ENCODE results near the gene PCARE. TPM values are rescaled to one million over a fixed set of nuclear protein-coding genes. Genes with fewer than 3 reads are reported as not detected.

Gene PCARE
- total and polyA plus RNA-seq, 2 of the 8 experiments (the other 6 are each of a cell fraction or from before 2014, with no cell fraction given): not detected

DNA sequence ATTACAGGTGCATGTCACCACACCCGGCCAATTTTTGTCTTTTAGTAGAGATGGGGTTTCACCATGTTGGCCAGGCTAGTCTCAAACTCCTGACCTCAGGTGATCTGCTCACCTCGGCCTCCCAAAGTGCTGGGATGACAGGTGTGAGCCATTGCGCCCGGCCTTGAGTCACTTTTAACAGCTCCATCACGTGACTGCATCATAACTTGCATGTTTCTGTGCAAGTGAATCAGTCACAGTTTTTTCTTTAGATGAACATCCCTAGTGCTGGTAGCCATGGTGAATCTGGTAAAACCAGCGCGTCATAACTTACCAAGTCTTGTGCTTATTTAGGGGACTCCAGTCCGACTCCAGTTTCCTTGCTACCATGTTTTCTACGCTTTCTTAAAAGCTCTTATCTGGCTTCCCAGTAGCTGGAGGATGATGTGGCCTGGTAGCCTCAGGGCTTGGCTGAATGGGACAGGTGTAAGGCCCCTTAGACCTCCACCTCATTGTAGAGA is 33.1 kb downstream of the PCARE start (continued):
- TF ChIP-seq, protein P1, sequence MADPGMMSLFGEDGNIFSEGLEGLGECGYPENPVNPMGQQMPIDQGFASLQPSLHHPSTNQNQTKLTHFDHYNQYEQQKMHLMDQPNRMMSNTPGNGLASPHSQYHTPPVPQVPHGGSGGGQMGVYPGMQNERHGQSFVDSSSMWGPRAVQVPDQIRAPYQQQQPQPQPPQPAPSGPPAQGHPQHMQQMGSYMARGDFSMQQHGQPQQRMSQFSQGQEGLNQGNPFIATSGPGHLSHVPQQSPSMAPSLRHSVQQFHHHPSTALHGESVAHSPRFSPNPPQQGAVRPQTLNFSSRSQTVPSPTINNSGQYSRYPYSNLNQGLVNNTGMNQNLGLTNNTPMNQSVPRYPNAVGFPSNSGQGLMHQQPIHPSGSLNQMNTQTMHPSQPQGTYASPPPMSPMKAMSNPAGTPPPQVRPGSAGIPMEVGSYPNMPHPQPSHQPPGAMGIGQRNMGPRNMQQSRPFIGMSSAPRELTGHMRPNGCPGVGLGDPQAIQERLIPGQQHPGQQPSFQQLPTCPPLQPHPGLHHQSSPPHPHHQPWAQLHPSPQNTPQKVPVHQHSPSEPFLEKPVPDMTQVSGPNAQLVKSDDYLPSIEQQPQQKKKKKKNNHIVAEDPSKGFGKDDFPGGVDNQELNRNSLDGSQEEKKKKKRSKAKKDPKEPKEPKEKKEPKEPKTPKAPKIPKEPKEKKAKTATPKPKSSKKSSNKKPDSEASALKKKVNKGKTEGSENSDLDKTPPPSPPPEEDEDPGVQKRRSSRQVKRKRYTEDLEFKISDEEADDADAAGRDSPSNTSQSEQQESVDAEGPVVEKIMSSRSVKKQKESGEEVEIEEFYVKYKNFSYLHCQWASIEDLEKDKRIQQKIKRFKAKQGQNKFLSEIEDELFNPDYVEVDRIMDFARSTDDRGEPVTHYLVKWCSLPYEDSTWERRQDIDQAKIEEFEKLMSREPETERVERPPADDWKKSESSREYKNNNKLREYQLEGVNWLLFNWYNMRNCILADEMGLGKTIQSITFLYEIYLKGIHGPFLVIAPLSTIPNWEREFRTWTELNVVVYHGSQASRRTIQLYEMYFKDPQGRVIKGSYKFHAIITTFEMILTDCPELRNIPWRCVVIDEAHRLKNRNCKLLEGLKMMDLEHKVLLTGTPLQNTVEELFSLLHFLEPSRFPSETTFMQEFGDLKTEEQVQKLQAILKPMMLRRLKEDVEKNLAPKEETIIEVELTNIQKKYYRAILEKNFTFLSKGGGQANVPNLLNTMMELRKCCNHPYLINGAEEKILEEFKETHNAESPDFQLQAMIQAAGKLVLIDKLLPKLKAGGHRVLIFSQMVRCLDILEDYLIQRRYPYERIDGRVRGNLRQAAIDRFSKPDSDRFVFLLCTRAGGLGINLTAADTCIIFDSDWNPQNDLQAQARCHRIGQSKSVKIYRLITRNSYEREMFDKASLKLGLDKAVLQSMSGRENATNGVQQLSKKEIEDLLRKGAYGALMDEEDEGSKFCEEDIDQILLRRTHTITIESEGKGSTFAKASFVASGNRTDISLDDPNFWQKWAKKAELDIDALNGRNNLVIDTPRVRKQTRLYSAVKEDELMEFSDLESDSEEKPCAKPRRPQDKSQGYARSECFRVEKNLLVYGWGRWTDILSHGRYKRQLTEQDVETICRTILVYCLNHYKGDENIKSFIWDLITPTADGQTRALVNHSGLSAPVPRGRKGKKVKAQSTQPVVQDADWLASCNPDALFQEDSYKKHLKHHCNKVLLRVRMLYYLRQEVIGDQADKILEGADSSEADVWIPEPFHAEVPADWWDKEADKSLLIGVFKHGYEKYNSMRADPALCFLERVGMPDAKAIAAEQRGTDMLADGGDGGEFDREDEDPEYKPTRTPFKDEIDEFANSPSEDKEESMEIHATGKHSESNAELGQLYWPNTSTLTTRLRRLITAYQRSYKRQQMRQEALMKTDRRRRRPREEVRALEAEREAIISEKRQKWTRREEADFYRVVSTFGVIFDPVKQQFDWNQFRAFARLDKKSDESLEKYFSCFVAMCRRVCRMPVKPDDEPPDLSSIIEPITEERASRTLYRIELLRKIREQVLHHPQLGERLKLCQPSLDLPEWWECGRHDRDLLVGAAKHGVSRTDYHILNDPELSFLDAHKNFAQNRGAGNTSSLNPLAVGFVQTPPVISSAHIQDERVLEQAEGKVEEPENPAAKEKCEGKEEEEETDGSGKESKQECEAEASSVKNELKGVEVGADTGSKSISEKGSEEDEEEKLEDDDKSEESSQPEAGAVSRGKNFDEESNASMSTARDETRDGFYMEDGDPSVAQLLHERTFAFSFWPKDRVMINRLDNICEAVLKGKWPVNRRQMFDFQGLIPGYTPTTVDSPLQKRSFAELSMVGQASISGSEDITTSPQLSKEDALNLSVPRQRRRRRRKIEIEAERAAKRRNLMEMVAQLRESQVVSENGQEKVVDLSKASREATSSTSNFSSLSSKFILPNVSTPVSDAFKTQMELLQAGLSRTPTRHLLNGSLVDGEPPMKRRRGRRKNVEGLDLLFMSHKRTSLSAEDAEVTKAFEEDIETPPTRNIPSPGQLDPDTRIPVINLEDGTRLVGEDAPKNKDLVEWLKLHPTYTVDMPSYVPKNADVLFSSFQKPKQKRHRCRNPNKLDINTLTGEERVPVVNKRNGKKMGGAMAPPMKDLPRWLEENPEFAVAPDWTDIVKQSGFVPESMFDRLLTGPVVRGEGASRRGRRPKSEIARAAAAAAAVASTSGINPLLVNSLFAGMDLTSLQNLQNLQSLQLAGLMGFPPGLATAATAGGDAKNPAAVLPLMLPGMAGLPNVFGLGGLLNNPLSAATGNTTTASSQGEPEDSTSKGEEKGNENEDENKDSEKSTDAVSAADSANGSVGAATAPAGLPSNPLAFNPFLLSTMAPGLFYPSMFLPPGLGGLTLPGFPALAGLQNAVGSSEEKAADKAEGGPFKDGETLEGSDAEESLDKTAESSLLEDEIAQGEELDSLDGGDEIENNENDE (IDR thresholded peaks at IDR 0.05; ENCODE audit: insufficient replicate concordance, low read length): no peak
- TF ChIP-seq, protein P2, sequence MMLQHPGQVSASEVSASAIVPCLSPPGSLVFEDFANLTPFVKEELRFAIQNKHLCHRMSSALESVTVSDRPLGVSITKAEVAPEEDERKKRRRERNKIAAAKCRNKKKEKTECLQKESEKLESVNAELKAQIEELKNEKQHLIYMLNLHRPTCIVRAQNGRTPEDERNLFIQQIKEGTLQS (IDR thresholded peaks at IDR 0.05; ENCODE audit: insufficient read depth, low read depth, low read length): no peak

All from H1 (cell line).